Cardiac muscle cell (in vitro differentiated cells and primary cell): ENCODE measurements around the gene NFILZ. TPM values are rescaled to one million over a fixed set of nuclear protein-coding genes. Genes with fewer than 3 reads are reported as not detected.
A peak's percentile ranks its signal among the peaks of the same experiment; 100 is the strongest.
"Not testable (repeated sequence)": the region's sequence is repeated elsewhere in the genome, so short reads cannot be mapped to it uniquely, and the experiment has no call there.

Source experiments
- DNase-seq, 2 donors: peaks; one replicate each; pipeline versions ENCODE4 v3.0.0 to v3.0.0-alpha.2; 2010 to 2017; ENCODE audit warnings: low read depth in 1 of 2, low spot score in 1 of 2
- H3K27ac ChIP-seq: fragments of 200-600 bp; sonication (generic); 2 replicates; pipeline ENCODE4 v1.5.1; 2016
- H3K27me3 ChIP-seq: fragments of 200-600 bp; sonication (generic); 2 replicates; pipeline ENCODE4 v1.6.0; 2016; ENCODE audit warnings: control low read depth
- H3K36me3 ChIP-seq: fragments of 200-600 bp; sonication (generic); 2 replicates; pipeline ENCODE4 v1.5.1; 2016; ENCODE audit warnings: control low read depth
- H3K4me1 ChIP-seq: fragments of 200-600 bp; sonication (generic); 2 replicates; pipeline ENCODE4 v1.8.1; 2017; ENCODE audit warnings: low read depth, mild to moderate bottlenecking, mixed run types
- H3K4me3 ChIP-seq: fragments of 200-600 bp; sonication (generic); 2 replicates; pipeline ENCODE4 v1.5.1; 2016; ENCODE audit warnings: mild to moderate bottlenecking
- H3K9me3 ChIP-seq: fragments of 200-600 bp; sonication (generic); 2 replicates; pipeline ENCODE4 v1.5.1; 2017; ENCODE audit warnings: low read depth, mild to moderate bottlenecking, control low read depth
- polyA plus RNA-seq: library from polyadenylated mRNA; unstranded; fragments of >200 nt; fragmentation: Nextera tagmentation; extraction: Ambion mirVana; gene quantifications from 2 replicates; pipeline ENCODE4 v1.2.1, GENCODE V29; 2016
- total RNA-seq: library from RNA; depleted of rRNA; stranded (reverse); fragments of >200 nt; gene quantifications from 2 replicates; pipeline ENCODE4 v1.2.3, GENCODE V29; 2016
- TF ChIP-seq, protein P1 (sequence below): IDR thresholded peaks from 2 replicates; pipeline ENCODE4 v1.5.1; 2012; ENCODE audit warnings: low read depth, mild to moderate bottlenecking, low read length

Gene NFILZ
- total and polyA plus RNA-seq, 2 experiments from 2014 or later: not detected

GRCh38 chr19:8617984-8618383 lies 12.4 kb upstream of the NFILZ start:
- Histone ChIP-seq H3K4me1 (no peaks in the 10 kb centered on the region), H3K9me3 (no peaks in the 10 kb centered on the region), H3K4me3 (no peak overlapping the region), H3K36me3 (no peaks in the 10 kb centered on the region), H3K27ac (no peak overlapping the region), H3K27me3 (no peaks in the 10 kb centered on the region)
- DNase-seq: no peak
- TF ChIP-seq, protein P1, sequence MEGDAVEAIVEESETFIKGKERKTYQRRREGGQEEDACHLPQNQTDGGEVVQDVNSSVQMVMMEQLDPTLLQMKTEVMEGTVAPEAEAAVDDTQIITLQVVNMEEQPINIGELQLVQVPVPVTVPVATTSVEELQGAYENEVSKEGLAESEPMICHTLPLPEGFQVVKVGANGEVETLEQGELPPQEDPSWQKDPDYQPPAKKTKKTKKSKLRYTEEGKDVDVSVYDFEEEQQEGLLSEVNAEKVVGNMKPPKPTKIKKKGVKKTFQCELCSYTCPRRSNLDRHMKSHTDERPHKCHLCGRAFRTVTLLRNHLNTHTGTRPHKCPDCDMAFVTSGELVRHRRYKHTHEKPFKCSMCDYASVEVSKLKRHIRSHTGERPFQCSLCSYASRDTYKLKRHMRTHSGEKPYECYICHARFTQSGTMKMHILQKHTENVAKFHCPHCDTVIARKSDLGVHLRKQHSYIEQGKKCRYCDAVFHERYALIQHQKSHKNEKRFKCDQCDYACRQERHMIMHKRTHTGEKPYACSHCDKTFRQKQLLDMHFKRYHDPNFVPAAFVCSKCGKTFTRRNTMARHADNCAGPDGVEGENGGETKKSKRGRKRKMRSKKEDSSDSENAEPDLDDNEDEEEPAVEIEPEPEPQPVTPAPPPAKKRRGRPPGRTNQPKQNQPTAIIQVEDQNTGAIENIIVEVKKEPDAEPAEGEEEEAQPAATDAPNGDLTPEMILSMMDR: no peak

DNA sequence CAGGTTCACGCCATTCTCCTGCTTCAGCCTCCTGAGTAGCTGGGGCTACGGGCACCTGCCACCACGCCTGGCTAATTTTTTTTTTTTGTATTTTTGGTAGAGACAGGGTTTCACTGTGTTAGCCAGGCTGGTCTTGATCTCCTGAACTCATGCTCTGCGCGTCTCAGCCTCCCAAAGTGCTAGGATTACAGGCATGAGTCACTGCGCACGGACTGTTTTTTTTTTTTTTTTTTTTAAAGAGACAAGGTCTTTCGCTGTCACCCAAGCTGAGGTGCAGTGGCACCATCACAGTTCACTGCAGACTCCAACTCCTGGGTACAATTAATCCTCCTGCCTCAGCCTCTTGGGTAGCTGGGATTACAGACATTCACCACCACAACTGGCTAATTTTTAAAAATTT lies 11.7 kb upstream of the NFILZ start:
- Histone ChIP-seq H3K4me1 (no peaks in the 10 kb centered on the region), H3K27me3 (no peaks in the 10 kb centered on the region), H3K4me3 (no peak overlapping the region), H3K9me3 (no peaks in the 10 kb centered on the region), H3K27ac (no peak overlapping the region), H3K36me3 (no peaks in the 10 kb centered on the region)
- TF ChIP-seq, protein P1: no peak
- no peak for DNase-seq

DNA sequence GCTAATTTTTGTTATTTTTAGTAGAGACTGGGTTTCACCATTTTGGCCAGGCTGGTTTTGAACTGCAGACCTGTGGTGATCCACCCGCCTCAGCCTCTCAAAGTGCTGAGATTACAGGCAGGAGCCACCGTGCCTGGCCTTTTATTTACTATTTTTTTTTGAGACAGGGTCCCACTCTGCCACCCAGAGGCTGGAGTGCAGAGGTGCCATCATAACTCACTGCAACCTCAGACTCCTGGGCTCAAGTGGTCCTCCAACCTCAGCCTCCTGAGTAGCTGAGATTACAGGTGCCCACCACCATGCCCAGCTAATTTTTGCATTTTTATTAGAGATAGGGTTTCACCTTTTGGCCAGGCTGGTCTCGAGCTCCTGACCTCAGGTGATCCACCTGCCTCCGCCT lies 7.5 kb upstream of the NFILZ start:
- not testable (repeated sequence) for H3K27me3 ChIP-seq, H3K36me3 ChIP-seq, H3K4me1 ChIP-seq, H3K4me3 ChIP-seq, H3K27ac ChIP-seq, H3K9me3 ChIP-seq, DNase-seq
- TF ChIP-seq, protein P1: peak; percentile 28

DNA sequence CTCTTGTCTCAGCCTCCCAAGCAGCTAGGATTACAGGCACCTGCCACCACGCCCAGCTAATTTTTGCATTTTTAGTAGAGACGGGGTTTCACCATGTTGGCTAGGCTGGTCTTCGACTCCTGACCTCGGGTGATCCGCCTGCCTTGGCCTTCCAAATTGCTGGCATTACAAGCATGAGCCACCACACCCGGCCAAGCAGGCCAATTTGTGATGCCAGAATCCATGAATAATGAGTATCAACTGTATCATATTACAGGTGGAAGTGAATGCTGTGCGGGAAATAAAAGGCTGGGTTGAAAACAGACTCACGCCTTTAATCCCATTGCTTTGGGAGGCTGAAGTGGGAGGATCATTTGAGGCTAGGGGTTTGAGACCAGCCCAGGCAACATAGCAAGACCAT lies 3.6 kb upstream of the NFILZ start:
- Histone ChIP-seq H3K36me3 (no peaks in the 10 kb centered on the region), H3K4me3 (no peak overlapping the region), H3K27ac (no peak overlapping the region), H3K27me3 (no peaks in the 10 kb centered on the region), H3K9me3 (no peaks in the 10 kb centered on the region), H3K4me1 (no peaks in the 10 kb centered on the region)
- TF ChIP-seq, protein P1: no peak
- no peak for DNase-seq

- DNase-seq: no peak
- no peaks in the 10 kb centered on the region for H3K36me3 ChIP-seq
- H3K27me3 ChIP-seq: no peaks in the 10 kb centered on the region
- H3K9me3 ChIP-seq: no peaks in the 10 kb centered on the region
- TF ChIP-seq, protein P1: no peak
- no peaks in the 10 kb centered on the region for H3K4me1 ChIP-seq
- no peak overlapping the region for H3K27ac ChIP-seq
- H3K4me3 ChIP-seq: no peak overlapping the region
Observed at GRCh38 chr19:8629184-8629583, 1.2 kb upstream of the NFILZ start.
